HCT116 (cell line): ENCODE measurements around the gene OR51D1. TPM values are rescaled to one million over a fixed set of nuclear protein-coding genes. Genes with fewer than 3 reads are reported as not detected.

Source experiments
- ATAC-seq: fragments of 200-7000 bp; cut with Tn5 transposase; 2 replicates; pipeline ENCODE4 v1.9.1; 2020; ENCODE audit warnings: mild to moderate bottlenecking, moderate library complexity
- BruUV-seq: library from RNA; stranded (reverse); fragments of 400-500 nt; replicated peaks from 2 replicates; lab custom pipeline; 2021; lab: Mats Ljungman, UMichigan
- CTCF ChIA-PET: fragments of 300-600 bp; sonication (Branson Sonifier 250); formaldehyde crosslinking; loops from one replicate; lab custom pipeline; 2021; ENCODE audit warnings: antibody characterized with exemption; lab: Charles Lee
- POLR2A ChIA-PET: fragments of 300-600, 350-600 bp; sonication (Branson Sonifier 250); formaldehyde crosslinking; loops from one replicate; lab custom pipeline; 2021; ENCODE audit warnings: antibody characterized with exemption; lab: Charles Lee
- RAD21 ChIA-PET, 2 experiments: fragments of 300-600 bp; sonication (Branson Sonifier 250); formaldehyde crosslinking; loops; one replicate each; lab custom pipeline; 2023; ENCODE audit warnings: low total read pairs in 2 of 2; ENCODE audit not compliant: uncharacterized antibody in 2 of 2, unreplicated experiment in 2 of 2, low non-redundant PET in 1 of 2; lab: Charles Lee
- DNase-seq: peaks from one replicate; pipeline ENCODE4 v3.0.0-alpha.2; 2010; ENCODE audit warnings: low read depth, low spot score
- H2AFZ ChIP-seq: fragments of 200-600 bp; shearing (Covaris generic), sonication (generic); 2 replicates; pipeline ENCODE4 v1.6.1; 2017; ENCODE audit warnings: low read depth, mixed run types, mixed read lengths, antibody characterized with exemption, low read length; ENCODE audit not compliant: poor library complexity, severe bottlenecking
- H3K27ac ChIP-seq: 2 replicates; pipeline ENCODE4 v1.5.1; 2012; ENCODE audit warnings: low read depth, low read length
- H3K27me3 ChIP-seq: fragments of 200-600 bp; sonication (generic); 2 replicates; pipeline ENCODE4 v1.6.1; 2016; ENCODE audit warnings: mixed run types, low read length, mixed read lengths; ENCODE audit not compliant: insufficient read depth
- H3K36me3 ChIP-seq, 2 experiments: fragments of 200-500 bp in 1 of 2; fragments of 200-600 bp in 1 of 2; sonication (Bioruptor generic) in 1 of 2; sonication (generic) in 1 of 2; 2 replicates each; pipeline versions ENCODE4 v1.5.1 to v1.6.1; 2014 to 2016; ENCODE audit warnings: low read length in 2 of 2, inconsistent platforms in 1 of 2, mixed read lengths in 1 of 2, mixed run types in 1 of 2; ENCODE audit not compliant: insufficient read depth in 2 of 2, control insufficient read depth in 1 of 2
- H3K4me1 ChIP-seq, 2 experiments: fragments of 200-600 bp in 1 of 2; sonication (generic) in 1 of 2; 2 replicates each; pipeline versions ENCODE4 v1.5.1 to v1.6.1; 2012 to 2017; ENCODE audit warnings: low read length in 2 of 2, inconsistent platforms in 1 of 2, mild to moderate bottlenecking in 1 of 2, mixed read lengths in 1 of 2, mixed run types in 1 of 2, moderate library complexity in 1 of 2; ENCODE audit not compliant: insufficient read depth in 2 of 2, control insufficient read depth in 1 of 2
- H3K4me2 ChIP-seq: fragments of 200-600 bp; sonication (generic); 2 replicates; pipeline ENCODE4 v1.6.1; 2017; ENCODE audit warnings: mixed run types, low read length, mixed read lengths
- H3K4me3 ChIP-seq, 2 experiments: fragments of 200-600 bp in 1 of 2; sonication (generic) in 1 of 2; replicated peaks in 1 of 2; 2 replicates each; pipeline ENCODE4 v1.5.1; 2011 to 2016; ENCODE audit warnings: low read length in 2 of 2, control low read depth in 1 of 2, low read depth in 1 of 2, mild to moderate bottlenecking in 1 of 2, mixed read lengths in 1 of 2, mixed run types in 1 of 2
- H3K79me2 ChIP-seq: fragments of 200-600 bp; sonication (generic); 2 replicates; pipeline ENCODE4 v1.6.1; 2017; ENCODE audit warnings: mild to moderate bottlenecking, mixed run types, low read length, moderate library complexity, mixed read lengths; ENCODE audit not compliant: insufficient read depth
- H3K9ac ChIP-seq: fragments of 200-600 bp; sonication (generic); 2 replicates; pipeline ENCODE4 v1.6.1; 2016; ENCODE audit warnings: low read length, mixed read lengths
- H3K9me2 ChIP-seq: fragments of 200-600 bp; sonication (generic), shearing (Covaris generic); 2 replicates; pipeline ENCODE4 v1.6.1; 2017; ENCODE audit warnings: mixed run types, mild to moderate bottlenecking, moderate library complexity; ENCODE audit not compliant: insufficient read depth
- H3K9me3 ChIP-seq, 2 experiments: fragments of 200-500 bp in 1 of 2; fragments of 200-600 bp in 1 of 2; sonication (Bioruptor generic) in 1 of 2; sonication (generic) in 1 of 2; 2 replicates each; pipeline ENCODE4 v1.6.1; 2014 to 2017; ENCODE audit warnings: low read length in 2 of 2, mixed read lengths in 2 of 2, inconsistent platforms in 1 of 2, low read depth in 1 of 2, mild to moderate bottlenecking in 1 of 2, mixed run types in 1 of 2, moderate library complexity in 1 of 2; ENCODE audit not compliant: control insufficient read depth in 1 of 2, insufficient read depth in 1 of 2
- H4K20me1 ChIP-seq: fragments of 200-600 bp; sonication (generic), shearing (Covaris generic); 2 replicates; pipeline ENCODE4 v1.6.1; 2017; ENCODE audit warnings: mixed run types, mild to moderate bottlenecking, moderate library complexity; ENCODE audit not compliant: insufficient read depth
- EGR1 ChIP-seq: IDR thresholded peaks from 2 replicates; pipeline ENCODE4 v1.6.1; 2012; ENCODE audit warnings: low read depth
- EZH2 ChIP-seq: fragments of 200-600 bp; sonication (generic); IDR thresholded peaks from 2 replicates; pipeline ENCODE4 v1.6.1; 2017; ENCODE audit warnings: antibody characterized with exemption, mixed run types
- POLR2AphosphoS5 ChIP-seq: IDR thresholded peaks from 2 replicates; pipeline ENCODE4 v1.6.1; 2011; ENCODE audit warnings: mild to moderate bottlenecking, low read depth, low read length, moderate library complexity
- TCF7L2 ChIP-seq: IDR thresholded peaks from 2 replicates; pipeline ENCODE4 v1.7.0; 2011; ENCODE audit warnings: borderline replicate concordance, inconsistent platforms; ENCODE audit not compliant: insufficient read depth, insufficient read length; ENCODE audit errors: extremely low read depth
- intact Hi-C: fragments of 100-400 bp; cut with micrococcal nuclease; formaldehyde crosslinking; loops from 2 replicates; pipeline ENCODE4 v1.10.0; 2022
- total RNA-seq: library from RNA; stranded (reverse); gene quantifications from one replicate; pipeline ENCODE4 v1.2.1, GENCODE V29; 2021; ENCODE audit not compliant: unreplicated experiment
- TF ChIP-seq, protein P1 (sequence below): IDR thresholded peaks from 2 replicates; pipeline ENCODE4 v1.6.1; 2012; ENCODE audit warnings: low read depth

The OR51D1 gene
- total RNA-seq, 1 experiment from 2014 or later = not detected

DNA sequence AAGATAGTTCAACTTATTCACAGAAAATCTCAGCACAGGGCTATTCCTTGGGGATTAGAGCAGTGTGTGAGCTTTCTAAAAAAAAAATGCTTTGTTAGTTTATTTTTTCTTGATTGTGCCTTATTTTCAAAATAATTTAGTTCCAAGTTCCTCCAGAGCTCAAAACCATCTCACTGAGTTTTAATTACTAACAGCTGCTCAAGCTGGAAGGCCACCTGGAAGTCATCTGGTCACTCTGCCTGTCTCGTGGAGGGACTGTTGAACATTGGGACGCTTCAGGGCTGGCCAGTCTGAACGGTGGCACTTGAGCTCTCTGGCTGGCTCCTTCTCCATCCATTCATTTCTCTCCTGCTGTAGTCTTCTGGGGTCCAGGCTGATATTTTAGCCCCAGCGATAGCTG is 10.5 kb downstream of the OR51D1 start:
- CTCF ChIA-PET = no interaction called here
- BruUV-seq = no TSS peak
- DNase-seq = no peak

DNA sequence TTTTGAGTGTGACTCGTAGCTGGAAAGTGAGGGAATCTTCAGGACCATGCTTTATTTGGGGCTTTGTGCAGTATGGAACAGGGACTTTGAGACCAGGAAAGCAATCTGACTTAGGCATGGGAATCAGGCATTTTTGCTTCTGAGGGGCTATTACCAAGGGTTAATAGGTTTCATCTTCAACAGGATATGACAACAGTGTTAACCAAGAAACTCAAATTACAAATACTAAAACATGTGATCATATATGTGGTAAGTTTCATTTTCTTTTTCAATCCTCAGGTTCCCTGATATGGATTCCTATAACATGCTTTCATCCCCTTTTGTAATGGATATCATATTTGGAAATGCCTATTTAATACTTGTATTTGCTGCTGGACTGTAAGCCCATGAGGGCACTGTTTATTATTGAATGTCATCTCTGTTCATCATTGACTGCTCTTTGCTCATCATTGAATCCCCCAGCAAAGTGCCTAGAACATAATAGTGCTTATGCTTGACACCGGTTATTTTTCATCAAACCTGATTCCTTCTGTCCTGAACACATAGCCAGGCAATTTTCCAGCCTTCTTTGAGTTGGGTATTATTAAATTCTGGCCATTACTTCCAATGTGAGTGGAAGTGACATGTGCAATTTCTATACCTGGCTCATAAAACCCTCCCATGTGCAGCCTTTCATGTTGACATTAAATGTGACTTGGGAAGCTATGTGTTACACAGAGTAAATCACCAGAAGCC is 17.5 kb downstream of the OR51D1 start:
- BruUV-seq = no TSS peak
- H3K79me2 ChIP-seq = no peaks in the 10 kb centered on the region
- no peak for ATAC-seq
- H2AFZ ChIP-seq = no peak overlapping the region
- H3K36me3 ChIP-seq = no peaks in the 10 kb centered on the region
- H3K4me1 ChIP-seq = no peaks in the 10 kb centered on the region
- no peaks in the 10 kb centered on the region for H3K9me3 ChIP-seq
- POLR2A ChIA-PET = no interaction called here
- H3K9me2 ChIP-seq = no peaks in the 10 kb centered on the region
- CTCF ChIA-PET = no interaction called here
- RAD21 ChIA-PET = no interaction called here
- no peaks in the 10 kb centered on the region for H4K20me1 ChIP-seq
- no peak overlapping the region for H3K4me3 ChIP-seq
- no peak overlapping the region for H3K4me2 ChIP-seq
- no peak for TF ChIP-seq EZH2
- TF ChIP-seq, protein P1, sequence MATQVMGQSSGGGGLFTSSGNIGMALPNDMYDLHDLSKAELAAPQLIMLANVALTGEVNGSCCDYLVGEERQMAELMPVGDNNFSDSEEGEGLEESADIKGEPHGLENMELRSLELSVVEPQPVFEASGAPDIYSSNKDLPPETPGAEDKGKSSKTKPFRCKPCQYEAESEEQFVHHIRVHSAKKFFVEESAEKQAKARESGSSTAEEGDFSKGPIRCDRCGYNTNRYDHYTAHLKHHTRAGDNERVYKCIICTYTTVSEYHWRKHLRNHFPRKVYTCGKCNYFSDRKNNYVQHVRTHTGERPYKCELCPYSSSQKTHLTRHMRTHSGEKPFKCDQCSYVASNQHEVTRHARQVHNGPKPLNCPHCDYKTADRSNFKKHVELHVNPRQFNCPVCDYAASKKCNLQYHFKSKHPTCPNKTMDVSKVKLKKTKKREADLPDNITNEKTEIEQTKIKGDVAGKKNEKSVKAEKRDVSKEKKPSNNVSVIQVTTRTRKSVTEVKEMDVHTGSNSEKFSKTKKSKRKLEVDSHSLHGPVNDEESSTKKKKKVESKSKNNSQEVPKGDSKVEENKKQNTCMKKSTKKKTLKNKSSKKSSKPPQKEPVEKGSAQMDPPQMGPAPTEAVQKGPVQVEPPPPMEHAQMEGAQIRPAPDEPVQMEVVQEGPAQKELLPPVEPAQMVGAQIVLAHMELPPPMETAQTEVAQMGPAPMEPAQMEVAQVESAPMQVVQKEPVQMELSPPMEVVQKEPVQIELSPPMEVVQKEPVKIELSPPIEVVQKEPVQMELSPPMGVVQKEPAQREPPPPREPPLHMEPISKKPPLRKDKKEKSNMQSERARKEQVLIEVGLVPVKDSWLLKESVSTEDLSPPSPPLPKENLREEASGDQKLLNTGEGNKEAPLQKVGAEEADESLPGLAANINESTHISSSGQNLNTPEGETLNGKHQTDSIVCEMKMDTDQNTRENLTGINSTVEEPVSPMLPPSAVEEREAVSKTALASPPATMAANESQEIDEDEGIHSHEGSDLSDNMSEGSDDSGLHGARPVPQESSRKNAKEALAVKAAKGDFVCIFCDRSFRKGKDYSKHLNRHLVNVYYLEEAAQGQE = no peak
- no peak for TF ChIP-seq POLR2AphosphoS5
- no peak for TF ChIP-seq EGR1
- TF ChIP-seq, all 23 proteins: peak for 0
- Histone ChIP-seq H3K27ac (no peak overlapping the region), H3K9ac (no peak overlapping the region), H3K27me3 (peaks cover 58% of the 10 kb centered on the region)
- intact Hi-C loops = no loop called here
- DNase-seq = no peak

More for the DNA sequence above, 10.5 kb downstream of the OR51D1 start:
- Histone ChIP-seq H3K4me1 (no peaks in the 10 kb centered on the region), H3K36me3 (no peaks in the 10 kb centered on the region), H3K27me3 (peaks cover 60% of the 10 kb centered on the region), H2AFZ (no peak overlapping the region), H3K79me2 (no peaks in the 10 kb centered on the region), H4K20me1 (no peaks in the 10 kb centered on the region), H3K9ac (no peak overlapping the region), H3K4me3 (no peak overlapping the region), H3K9me2 (no peaks in the 10 kb centered on the region), H3K27ac (no peak overlapping the region), H3K9me3 (no peaks in the 10 kb centered on the region), H3K4me2 (no peak overlapping the region)
- intact Hi-C loops = no loop called here
- no peak for ATAC-seq
- no peak for TF ChIP-seq TCF7L2
- POLR2A ChIA-PET = no interaction called here
- RAD21 ChIA-PET = no interaction called here
